Activated T-cell treated with anti-CD3 and anti-CD28 coated beads, Interleukin-2, amount 50 U/mL, for 72 hours (primary cell): Measurements from ENCODE around the gene SFXN4. TPM values are rescaled to one million over a fixed set of nuclear protein-coding genes. Genes with fewer than 3 reads are reported as not detected.
A peak's percentile ranks its signal among the peaks of the same experiment; 100 is the strongest.
"Not testable (repeated sequence)": the region's sequence is repeated elsewhere in the genome, so short reads cannot be mapped to it uniquely, and the experiment has no call there.

Source experiments
- ATAC-seq, 2 donors: fragments of 150-1000 bp; cut with Tn5 transposase; replicated peaks in 1 of 2; 2 replicates each; pipeline ENCODE4 v1.10.0; 2021; ENCODE audit warnings: moderate library complexity in 2 of 2, mild to moderate bottlenecking in 1 of 2
- DNase-seq, 2 donors: peaks; one replicate each; pipeline ENCODE4 v3.0.0; 2021 to 2022; ENCODE audit warnings: mixed read lengths in 1 of 2
- H3K27ac Mint-ChIP-seq: one replicate; pipeline ENCODE4 v1.8.0; 2022; ENCODE audit warnings: mild to moderate bottlenecking, moderate library complexity, mixed read lengths
- H3K27me3 Mint-ChIP-seq: one replicate; pipeline ENCODE4 v1.8.0; 2022; ENCODE audit warnings: low read depth, mixed read lengths
- H3K36me3 Mint-ChIP-seq, 2 donors: one replicate each; pipeline ENCODE4 v1.8.0; 2022; ENCODE audit warnings: mixed read lengths in 2 of 2, mild to moderate bottlenecking in 1 of 2; ENCODE audit not compliant: insufficient read depth in 2 of 2
- H3K4me1 Mint-ChIP-seq: one replicate; pipeline ENCODE4 v1.8.0; 2022; ENCODE audit warnings: low read depth, mixed read lengths
- H3K4me3 Mint-ChIP-seq, 2 donors: one replicate each; pipeline ENCODE4 v1.8.0; 2022; ENCODE audit warnings: mild to moderate bottlenecking in 2 of 2, mixed read lengths in 2 of 2, moderate library complexity in 2 of 2
- H3K9me3 Mint-ChIP-seq, 2 donors: one replicate each; pipeline ENCODE4 v1.8.0; 2022; ENCODE audit warnings: mixed read lengths in 2 of 2
- total RNA-seq, 2 donors: library from RNA; stranded (reverse); gene quantifications; one replicate each; pipeline ENCODE4 v1.2.3, GENCODE V29; 2022

SFXN4 gene
- total RNA-seq, 2 donors from 2014 or later, result 31.0 to 35.1 TPM

DNA sequence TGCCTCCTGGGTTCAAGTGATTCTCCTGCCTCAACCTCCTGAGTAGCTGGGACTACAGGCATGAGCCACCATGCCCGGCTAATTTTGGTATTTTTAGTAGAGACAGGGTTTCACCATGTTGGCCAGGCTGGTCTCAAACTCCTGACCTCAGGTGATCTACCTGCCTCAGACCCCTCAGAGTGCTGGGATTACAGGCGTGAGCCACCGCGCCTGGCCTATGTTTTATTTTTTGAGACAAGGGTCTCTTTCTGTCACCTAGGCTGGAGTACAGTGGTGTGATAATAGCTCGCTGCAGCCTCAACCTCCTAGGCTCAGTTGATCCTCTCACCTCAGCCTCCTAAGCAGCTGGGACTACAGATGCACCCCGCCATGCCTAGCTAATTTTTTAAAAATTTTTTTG is 13.9 kb downstream of the SFXN4 start:
- not testable (repeated sequence) for H3K9me3 Mint-ChIP-seq, DNase-seq, ATAC-seq, H3K27me3 Mint-ChIP-seq, H3K4me3 Mint-ChIP-seq, H3K4me1 Mint-ChIP-seq, H3K27ac Mint-ChIP-seq
- H3K36me3 Mint-ChIP-seq, result peaks cover 9 to 31% of the 10 kb centered on the region in 2 donors

DNA sequence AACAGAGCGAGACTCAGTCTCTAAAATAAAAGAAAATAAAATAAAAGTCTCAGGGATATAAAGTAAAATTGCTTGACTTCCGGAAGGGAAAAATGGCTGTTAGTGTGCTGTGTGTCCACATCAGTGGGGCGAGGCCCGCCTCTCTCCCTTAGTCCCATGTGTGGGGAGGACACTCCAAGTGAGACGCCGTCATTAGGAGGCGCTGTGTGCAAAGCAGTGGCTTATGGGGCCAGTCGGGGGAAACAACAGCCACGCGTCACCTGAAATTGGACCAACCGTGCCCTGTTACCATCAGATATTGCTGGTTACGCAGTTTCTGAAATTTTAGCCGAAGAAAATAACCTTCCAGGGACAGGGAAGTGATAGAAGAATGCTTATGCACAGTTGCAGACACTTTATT is 15.8 kb downstream of the SFXN4 start:
- no peak for ATAC-seq
- Mint-ChIP-seq H3K4me3 (no peak overlapping the region), H3K9me3 (no peaks in the 10 kb centered on the region), H3K4me1 (no peaks in the 10 kb centered on the region), H3K36me3 (peaks cover 5 to 21% of the 10 kb centered on the region in 2 donors), H3K27me3 (no peaks in the 10 kb centered on the region), H3K27ac (no peak overlapping the region)
- DNase-seq, result no peak

DNA sequence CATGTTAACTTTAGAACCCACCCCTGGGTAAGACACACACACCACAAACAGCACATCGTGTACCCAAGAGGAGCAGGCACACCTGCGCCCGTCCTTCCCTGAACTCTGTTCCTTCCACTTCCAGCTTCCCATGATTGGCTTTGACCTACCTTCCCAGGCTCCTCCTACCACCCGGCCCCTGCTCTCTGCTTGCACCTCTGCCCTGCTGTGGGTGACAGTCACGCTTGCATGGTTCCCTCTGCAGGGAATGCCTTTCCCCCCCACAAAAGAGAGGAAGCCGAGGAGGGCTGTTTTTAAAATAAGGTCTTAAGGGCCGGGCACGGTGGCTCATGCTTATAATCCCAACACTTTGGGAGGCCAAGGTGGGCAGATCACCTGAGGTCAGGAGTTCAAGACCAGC is 16.4 kb downstream of the SFXN4 start:
- no peaks in the 10 kb centered on the region for H3K4me1 Mint-ChIP-seq
- H3K27ac Mint-ChIP-seq, result no peak overlapping the region
- H3K27me3 Mint-ChIP-seq, result no peaks in the 10 kb centered on the region
- DNase-seq, result no peak
- ATAC-seq, result no peak
- no peaks in the 10 kb centered on the region for H3K9me3 Mint-ChIP-seq
- H3K4me3 Mint-ChIP-seq, result no peak overlapping the region
- H3K36me3 Mint-ChIP-seq, result peaks cover 4 to 16% of the 10 kb centered on the region in 2 donors

DNA sequence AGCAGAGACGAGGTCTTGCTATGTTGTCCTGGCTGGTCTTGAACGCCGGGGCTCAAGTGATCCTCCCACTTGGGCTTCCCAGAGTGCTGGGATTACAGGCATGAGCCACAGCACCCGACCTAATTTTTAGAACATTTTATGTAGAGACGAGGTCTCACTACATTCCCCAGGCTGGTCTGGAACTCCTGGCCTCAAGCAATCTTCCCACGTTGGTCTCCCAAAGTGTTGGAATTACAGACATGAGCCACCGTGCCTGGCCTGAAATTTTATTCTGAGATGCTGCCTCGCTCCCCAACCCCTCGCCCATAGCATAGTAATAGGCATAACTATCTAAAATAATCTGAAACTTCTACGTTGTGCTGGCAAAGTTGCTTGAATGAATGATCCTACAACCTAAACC is 21.9 kb downstream of the SFXN4 start:
- no peak overlapping the region for H3K4me3 Mint-ChIP-seq
- no peaks in the 10 kb centered on the region for H3K27me3 Mint-ChIP-seq
- no peak for DNase-seq
- H3K36me3 Mint-ChIP-seq, result peaks cover 0 to 7% of the 10 kb centered on the region in 2 donors
- H3K4me1 Mint-ChIP-seq, result peaks cover 10% of the 10 kb centered on the region
- no peak for ATAC-seq
- H3K27ac Mint-ChIP-seq, result peak overlapping the region; percentile 73
- no peaks in the 10 kb centered on the region for H3K9me3 Mint-ChIP-seq

DNA sequence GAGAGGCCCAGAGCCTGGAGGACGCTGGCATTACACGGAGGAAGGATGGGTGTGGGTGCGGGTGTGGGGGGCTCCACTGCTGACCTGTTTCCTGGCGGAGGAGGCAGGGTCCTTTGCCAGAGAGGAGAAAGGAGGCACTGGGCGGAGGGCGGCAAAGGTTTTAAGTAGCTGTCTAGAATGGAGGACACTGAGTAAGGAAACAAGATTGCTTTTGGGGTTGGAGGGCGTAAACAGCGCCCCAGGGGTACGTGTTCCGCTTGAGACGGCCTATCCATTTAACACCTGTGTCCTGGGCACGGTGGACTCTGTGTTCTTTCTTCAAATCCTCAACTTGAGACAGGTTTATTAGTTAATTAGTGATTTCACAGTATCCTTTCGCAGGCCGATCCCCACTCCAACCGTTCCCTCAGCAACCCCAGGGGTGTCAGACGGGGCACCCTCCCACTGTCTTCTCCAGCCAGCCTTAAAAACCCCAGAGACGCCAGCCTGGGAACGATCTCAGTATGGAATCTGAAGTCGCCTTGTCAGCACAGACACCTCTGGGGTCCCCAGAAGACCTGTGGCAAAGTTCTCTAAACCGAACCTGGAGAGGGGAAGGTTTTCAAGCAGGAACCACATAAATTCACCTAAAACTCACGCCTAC is 24.8 kb downstream of the SFXN4 start:
- Mint-ChIP-seq H3K4me1 (peaks cover 13% of the 10 kb centered on the region), H3K9me3 (no peaks in the 10 kb centered on the region), H3K27ac (no peak overlapping the region), H3K27me3 (no peaks in the 10 kb centered on the region), H3K4me3 (no peak overlapping the region), H3K36me3 (peaks cover 2 to 11% of the 10 kb centered on the region in 2 donors)
- ATAC-seq (no peak), DNase-seq (no peak)

DNA sequence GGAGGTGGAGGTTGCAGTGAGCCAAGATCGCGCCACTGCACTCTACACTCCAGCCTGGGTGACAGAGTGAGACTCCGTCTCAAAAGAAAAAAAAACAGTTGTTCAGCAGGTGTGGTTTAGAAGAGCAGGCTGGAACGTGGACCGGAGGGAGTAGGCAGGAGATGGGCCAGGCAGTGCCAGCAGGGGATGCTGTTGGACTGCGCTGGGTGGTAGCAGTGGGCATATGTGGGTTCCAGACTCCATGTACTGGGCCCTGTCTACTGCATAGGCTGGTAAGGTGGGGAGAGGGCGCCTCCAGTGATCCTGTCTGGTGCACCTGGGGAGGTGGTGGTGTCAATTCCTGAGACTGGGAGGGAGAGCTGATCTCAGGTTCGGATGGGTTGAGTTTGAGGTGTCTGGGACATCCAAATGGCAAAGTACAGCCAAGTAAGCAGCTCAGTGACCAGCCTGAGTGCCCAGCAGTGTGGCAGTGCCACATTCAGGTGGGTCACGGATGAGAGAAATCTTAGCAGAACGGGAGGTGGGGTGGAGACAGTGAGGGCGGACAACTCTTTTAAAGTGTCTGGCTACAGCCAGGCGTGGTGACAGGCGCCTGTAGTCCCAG is 25.9 kb downstream of the SFXN4 start:
- Mint-ChIP-seq H3K27me3 (no peaks in the 10 kb centered on the region), H3K4me1 (peaks cover 25% of the 10 kb centered on the region), H3K9me3 (no peaks in the 10 kb centered on the region), H3K36me3 (peaks cover 6 to 16% of the 10 kb centered on the region in 2 donors), H3K4me3 (no peak overlapping the region), H3K27ac (peak overlapping the region; percentile 59)
- DNase-seq (peak; percentile 61 to 68), ATAC-seq (peak; percentile 69 to 72)

DNA sequence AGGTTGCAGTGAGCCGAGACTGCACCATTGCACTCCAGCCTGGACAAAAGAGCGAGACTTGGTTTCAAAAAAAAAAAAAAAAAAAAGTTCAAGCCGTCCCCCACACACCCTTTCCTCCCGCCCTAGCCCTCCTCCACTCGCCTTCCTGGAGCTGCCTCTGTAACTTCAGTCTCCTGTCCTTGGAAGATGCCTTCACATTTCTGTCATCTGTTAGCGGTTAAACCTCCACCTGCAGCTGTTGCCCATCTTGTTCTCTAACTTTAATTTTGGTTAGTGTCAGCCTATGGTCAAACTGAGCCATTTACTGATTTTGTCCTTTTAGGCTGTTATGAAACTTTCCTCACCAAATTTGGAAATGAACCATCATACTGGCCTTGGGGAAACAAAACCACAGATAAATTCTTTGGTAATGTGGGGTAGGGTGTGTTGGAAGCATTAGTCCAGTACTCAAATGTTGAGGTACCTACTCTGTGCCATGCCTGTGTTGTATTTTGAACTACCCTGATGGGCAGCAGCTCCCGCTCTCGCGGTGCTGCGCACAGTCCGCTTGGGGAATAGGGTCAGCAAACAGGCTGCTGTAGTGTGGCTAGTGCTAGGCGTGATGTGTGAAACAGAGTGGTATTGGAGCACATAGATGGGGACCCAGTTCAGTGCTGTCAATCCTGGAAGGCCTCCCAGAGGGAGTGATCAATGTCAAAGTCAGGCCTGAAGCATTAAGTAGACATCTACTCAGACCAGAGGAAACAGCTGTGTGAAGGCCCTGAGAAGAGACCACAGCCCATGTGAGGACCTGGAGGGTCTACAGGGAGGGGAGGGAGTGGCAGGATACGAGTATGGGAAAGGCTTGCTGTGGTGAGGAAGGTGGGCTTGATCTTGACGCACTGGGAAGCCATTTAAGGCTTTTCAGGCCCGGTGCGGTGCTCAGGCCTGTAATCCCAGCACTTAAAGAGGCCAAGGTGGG is 26.9 kb downstream of the SFXN4 start:
- H3K4me3 Mint-ChIP-seq, result no peak overlapping the region
- ATAC-seq (no peak), DNase-seq (no peak)
- H3K27me3 Mint-ChIP-seq, result no peaks in the 10 kb centered on the region
- H3K27ac Mint-ChIP-seq, result peak overlapping the region; percentile 59
- H3K9me3 Mint-ChIP-seq, result peaks cover 0 to 1% of the 10 kb centered on the region in 2 donors
- peaks cover 8 to 22% of the 10 kb centered on the region in 2 donors for H3K36me3 Mint-ChIP-seq
- H3K4me1 Mint-ChIP-seq, result peaks cover 34% of the 10 kb centered on the region

DNA sequence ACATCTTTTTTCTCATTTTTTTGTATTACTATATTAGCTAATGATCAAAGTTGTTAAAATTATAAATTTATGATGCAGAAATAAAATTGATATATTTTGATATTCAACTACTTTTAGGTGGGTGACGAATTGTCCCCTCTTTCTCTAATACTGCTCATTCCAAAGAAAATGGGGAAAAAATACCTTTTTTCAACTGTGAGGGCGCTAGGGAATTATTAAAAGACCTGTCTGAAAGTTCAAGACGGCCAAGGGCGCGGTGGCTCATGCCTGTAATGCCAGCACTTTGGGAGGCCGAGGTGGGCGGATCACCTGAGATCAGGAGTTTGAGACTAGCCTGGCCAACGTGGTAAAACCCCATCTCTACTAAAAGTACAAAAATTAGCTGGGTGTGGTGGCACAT is 27.6 kb downstream of the SFXN4 start:
- not testable (repeated sequence) for H3K27ac Mint-ChIP-seq, H3K27me3 Mint-ChIP-seq, DNase-seq, H3K4me3 Mint-ChIP-seq, H3K9me3 Mint-ChIP-seq, ATAC-seq
- peaks cover 42% of the 10 kb centered on the region for H3K4me1 Mint-ChIP-seq
- peaks cover 14 to 27% of the 10 kb centered on the region in 2 donors for H3K36me3 Mint-ChIP-seq

DNA sequence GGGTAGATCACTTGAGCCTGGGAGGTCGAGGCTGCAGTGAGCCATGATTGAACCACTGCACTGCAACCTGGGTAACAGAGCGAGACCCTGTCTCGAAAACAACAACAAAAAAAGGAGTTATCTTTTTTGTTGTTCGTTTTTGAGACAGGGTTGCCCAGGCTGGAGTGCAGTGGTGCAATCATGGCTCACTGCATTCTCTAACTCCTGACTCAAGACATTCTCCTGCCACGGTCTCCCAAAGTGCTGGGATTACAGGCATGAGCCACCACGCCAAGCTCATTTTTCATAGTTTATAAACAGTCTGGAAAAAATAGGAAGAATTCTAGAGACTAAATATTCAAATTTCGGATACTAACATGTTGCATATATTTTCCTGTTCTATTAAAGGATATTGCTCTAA is 29.4 kb downstream of the SFXN4 start:
- peak overlapping the region; percentile 22 to 25 for H3K4me3 Mint-ChIP-seq
- peaks cover 0 to 1% of the 10 kb centered on the region in 2 donors for H3K9me3 Mint-ChIP-seq
- no peak for ATAC-seq
- peaks cover 60% of the 10 kb centered on the region for H3K4me1 Mint-ChIP-seq
- no peak for DNase-seq
- H3K36me3 Mint-ChIP-seq, result peaks cover 18 to 36% of the 10 kb centered on the region in 2 donors
- H3K27ac Mint-ChIP-seq, result peak overlapping the region; percentile 67
- H3K27me3 Mint-ChIP-seq, result no peaks in the 10 kb centered on the region

DNA sequence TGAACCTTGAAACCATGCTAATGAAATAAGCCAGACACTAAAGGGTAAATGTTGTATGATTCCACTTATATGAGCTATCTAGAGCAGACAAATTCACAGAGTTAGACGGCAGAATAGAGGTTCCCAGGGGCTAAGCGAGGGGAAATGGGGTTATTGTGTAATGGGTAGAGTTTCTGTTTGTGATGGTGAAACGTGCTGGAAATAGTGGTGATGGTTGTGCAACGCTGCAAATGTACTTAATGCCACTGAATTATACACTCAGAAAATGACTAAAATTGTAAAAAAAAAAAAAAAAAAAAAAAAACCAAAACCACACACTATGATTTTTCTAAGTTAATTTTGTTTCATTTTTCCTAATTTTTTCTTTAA is 30.0 kb downstream of the SFXN4 start:
- Mint-ChIP-seq H3K4me1 (peaks cover 66% of the 10 kb centered on the region), H3K27me3 (no peaks in the 10 kb centered on the region), H3K27ac (peak overlapping the region; percentile 69), H3K4me3 (peak overlapping the region; percentile 5 to 67), H3K9me3 (peaks cover 1 to 2% of the 10 kb centered on the region in 2 donors), H3K36me3 (peaks cover 23 to 40% of the 10 kb centered on the region in 2 donors)
- DNase-seq (peak; percentile 30 to 42), ATAC-seq (peak; percentile 7 to 10)

DNA sequence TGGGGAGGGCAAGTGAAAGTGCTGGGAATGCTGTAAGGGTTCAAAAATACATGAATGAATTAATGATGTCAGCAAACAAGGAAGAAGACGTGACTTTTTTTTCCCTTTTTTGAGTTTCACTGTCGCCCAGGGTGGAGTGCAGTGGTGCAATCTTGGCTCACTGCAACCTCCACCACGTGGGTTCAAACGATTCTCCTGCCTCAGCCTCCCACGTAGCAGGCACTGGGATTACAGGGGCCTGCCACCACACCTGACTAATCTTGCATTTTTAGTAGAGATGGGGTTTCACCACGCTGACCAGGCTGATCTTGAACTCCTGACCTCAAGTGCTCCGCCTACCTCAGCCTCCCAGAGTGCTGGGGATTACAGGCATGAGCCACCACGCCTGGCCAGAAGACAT is 31.6 kb downstream of the SFXN4 start:
- H3K9me3 Mint-ChIP-seq, result peaks cover 1 to 2% of the 10 kb centered on the region in 2 donors
- H3K27ac Mint-ChIP-seq, result peak overlapping the region; percentile 82
- no peaks in the 10 kb centered on the region for H3K27me3 Mint-ChIP-seq
- H3K4me1 Mint-ChIP-seq, result peaks cover 75% of the 10 kb centered on the region
- H3K4me3 Mint-ChIP-seq, result peak overlapping the region; percentile 86 to 94
- ATAC-seq (peak; percentile 46), DNase-seq (peak; percentile 72 to 74)
- H3K36me3 Mint-ChIP-seq, result peaks cover 32 to 54% of the 10 kb centered on the region in 2 donors

DNA sequence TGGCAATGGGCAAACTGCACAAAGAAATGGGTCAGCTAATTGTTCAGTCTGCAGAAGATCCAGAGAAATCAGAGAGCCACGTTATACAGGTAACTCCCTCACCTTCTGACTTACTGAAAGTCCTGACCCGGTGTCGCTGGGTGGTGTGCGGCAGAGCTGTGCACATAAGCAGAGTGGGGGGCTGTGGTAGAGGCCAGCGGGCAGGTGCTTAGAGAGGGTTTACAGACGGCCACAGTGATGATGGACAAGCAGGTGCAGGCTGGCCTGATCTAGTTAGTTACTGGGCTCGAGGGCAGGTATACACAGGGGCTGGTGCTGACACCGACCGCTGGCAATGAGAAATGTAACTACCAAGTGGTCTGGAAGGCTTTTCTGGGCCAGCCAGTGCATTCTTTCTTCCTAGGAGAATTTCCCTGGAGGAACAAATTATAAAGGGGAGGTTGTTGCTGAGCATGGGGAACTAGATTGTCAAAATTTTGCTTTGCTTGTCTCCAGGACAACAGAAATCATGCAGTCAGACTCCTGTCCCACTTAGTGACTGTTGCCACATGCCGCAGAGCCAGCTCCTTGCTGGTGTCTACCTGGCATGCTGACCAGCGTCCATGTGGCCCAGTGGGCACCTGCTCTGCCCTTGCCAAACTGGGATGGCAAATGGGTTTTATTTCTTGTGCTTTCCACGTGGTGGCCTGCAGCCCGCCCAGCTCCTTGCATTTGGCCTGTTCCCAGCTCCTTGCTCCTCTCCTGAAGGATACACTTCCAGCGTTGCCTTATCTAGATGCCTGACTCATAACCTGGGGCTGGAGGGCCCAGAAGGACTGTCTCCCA is 32.8 kb downstream of the SFXN4 start:
- H3K27me3 Mint-ChIP-seq, result no peaks in the 10 kb centered on the region
- H3K9me3 Mint-ChIP-seq, result peaks cover 1 to 2% of the 10 kb centered on the region in 2 donors
- H3K4me3 Mint-ChIP-seq, result peak overlapping the region; percentile 86 to 94
- peaks cover 70% of the 10 kb centered on the region for H3K4me1 Mint-ChIP-seq
- ATAC-seq (no peak), DNase-seq (no peak)
- peak overlapping the region; percentile 99 for H3K27ac Mint-ChIP-seq
- H3K36me3 Mint-ChIP-seq, result peaks cover 30 to 54% of the 10 kb centered on the region in 2 donors
